ENCODE results near the gene HAL.

HAL gene

GRCh38 chr12:95996034-95996658 lies at the start of gene HAL:
Gene HAL, minus strand, starts transcription at chr12:95996344. Its CDS starts 434 bp downstream, at chr12:95995910.
- DNase-seq (ENCODE audit: extremely low read depth, low read depth), result no peak
- no peak for TF ChIP-seq CTCF (IDR thresholded peaks at IDR 0.05; ENCODE audit: low read depth, low read length)

GRCh38 chr12:96045566-96045965 lies 49.4 kb upstream of the HAL start:
- TF ChIP-seq CTCF (IDR thresholded peaks at IDR 0.05; ENCODE audit: low read depth, low read length), result no peak

GRCh38 chr12:96044943-96045290 lies 48.8 kb upstream of the HAL start:
- no peak for TF ChIP-seq CTCF (IDR thresholded peaks at IDR 0.05; ENCODE audit: low read depth, low read length)
- DNase-seq (ENCODE audit: extremely low read depth, low read depth), result no peak

More at GRCh38 chr12:96045566-96045965, 49.4 kb upstream of the HAL start:
- DNase-seq (ENCODE audit: extremely low read depth, low read depth), result no peak

GRCh38 chr12:96044017-96044942 lies 48.1 kb upstream of the HAL start:
- no peak for TF ChIP-seq CTCF (IDR thresholded peaks at IDR 0.05; ENCODE audit: low read depth, low read length)
- peak; percentile 22 for DNase-seq (ENCODE audit: extremely low read depth, low read depth)

- no peak for TF ChIP-seq CTCF (IDR thresholded peaks at IDR 0.05; ENCODE audit: low read depth, low read length)
- DNase-seq (ENCODE audit: extremely low read depth, low read depth), result no peak
Measured at GRCh38 chr12:96041181-96041580, 45.0 kb upstream of the HAL start.

- no peak for TF ChIP-seq CTCF (IDR thresholded peaks at IDR 0.05; ENCODE audit: low read depth, low read length)
- no peak for DNase-seq (ENCODE audit: extremely low read depth, low read depth)
Measured at GRCh38 chr12:96040305-96041133, 44.4 kb upstream of the HAL start.

Measured in AG09319 (cell line).